Activated CD4-positive, alpha-beta T cell treated with anti-CD3 and anti-CD28 coated beads, Interleukin-2, Interleukin-4, amounts not matched to agents 100 ng/mL and 50 ng/mL, durations not matched to agents 16 hours and 8 hours (primary cell): ENCODE results near the gene ZBTB11.
"Not testable (repeated sequence)": the region's sequence is repeated elsewhere in the genome, so short reads cannot be mapped to it uniquely, and the experiment has no call there.

Experiments
- DNase-seq: peaks from one replicate; pipeline ENCODE4 v3.0.0-alpha.2; 2020; ENCODE audit warnings: low spot score

Gene ZBTB11

DNA sequence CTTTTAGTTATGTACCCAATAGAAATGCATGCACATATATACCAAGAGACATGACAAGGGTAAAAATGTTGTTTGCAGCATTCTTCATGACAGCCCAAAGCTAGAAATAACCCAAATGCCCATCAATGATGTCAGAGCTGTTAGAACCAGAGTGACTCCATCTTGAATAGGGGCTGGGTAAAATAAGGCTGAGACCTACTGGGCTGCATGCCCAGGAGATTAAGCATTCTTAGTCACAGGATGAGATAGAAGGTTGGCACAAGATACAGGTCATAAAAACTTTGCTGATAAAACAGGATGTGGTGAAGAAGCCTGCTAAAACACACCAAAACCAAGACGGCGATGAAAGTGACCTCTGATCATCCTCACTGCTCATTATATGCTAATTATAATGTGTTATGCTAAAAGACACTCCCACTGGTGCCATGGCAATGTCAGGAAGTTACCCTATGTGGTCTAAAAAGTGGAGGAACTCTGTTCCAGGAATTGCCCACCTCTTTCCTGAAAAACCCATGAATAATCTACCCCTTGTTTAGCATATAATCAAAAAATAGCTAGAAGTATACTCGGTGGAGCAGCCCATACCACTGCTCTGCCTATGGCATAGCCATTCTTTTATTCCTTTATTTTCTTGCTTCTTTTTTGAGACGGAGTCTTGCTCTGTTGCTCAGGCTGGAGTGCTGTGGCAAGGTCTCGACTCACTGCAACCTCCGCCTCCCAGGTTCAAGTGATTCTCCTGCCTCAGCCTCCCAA is 32.9 kb downstream of the ZBTB11 start:
- DNase-seq: peak; percentile 68

- no peak for DNase-seq
These were observed 33.7 kb downstream of the ZBTB11 start for GRCh38 chr3:101643009-101643844.

DNA sequence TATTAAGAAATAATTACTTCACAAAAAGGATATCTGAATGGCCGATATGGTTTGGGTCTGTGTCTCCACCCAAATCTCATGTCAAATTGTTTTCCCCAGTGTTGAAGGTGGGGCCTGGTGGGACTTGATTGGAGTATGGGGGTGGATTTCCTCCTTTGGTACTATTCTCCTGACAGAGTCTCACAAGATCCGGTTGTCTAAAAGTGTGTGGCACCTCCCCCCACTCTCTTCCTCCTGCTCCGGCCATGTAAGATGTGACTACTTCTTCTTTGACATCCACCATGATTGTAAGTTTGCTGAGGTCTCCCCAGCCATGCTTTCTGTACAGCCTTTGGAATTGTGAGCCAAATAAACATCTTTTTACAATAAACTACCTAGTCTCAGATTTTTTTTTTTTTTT is 34.5 kb downstream of the ZBTB11 start:
- DNase-seq: no peak

- not testable (repeated sequence) for DNase-seq
These were observed 35.4 kb downstream of the ZBTB11 start for GRCh38 chr3:101641397-101642115.

DNA sequence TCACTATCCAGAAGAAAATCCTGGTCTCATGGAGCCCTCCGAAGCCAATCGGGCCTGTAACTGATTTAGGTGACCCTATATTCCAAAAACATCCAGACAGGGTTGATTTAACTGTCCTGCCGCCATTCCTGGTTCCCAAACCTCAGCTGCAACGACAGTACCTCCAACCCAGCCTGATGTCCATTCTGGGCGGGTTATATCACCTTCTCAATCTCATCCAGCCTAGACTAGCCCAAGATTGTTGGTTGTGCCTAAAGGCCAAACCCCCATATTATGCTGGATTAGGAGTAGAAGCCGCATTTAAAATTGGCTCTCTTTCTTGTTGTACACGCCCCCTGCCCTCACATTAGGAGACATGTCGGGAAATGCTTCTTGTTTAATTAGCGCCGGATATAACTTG is 36.7 kb downstream of the ZBTB11 start:
- DNase-seq: no peak

DNA sequence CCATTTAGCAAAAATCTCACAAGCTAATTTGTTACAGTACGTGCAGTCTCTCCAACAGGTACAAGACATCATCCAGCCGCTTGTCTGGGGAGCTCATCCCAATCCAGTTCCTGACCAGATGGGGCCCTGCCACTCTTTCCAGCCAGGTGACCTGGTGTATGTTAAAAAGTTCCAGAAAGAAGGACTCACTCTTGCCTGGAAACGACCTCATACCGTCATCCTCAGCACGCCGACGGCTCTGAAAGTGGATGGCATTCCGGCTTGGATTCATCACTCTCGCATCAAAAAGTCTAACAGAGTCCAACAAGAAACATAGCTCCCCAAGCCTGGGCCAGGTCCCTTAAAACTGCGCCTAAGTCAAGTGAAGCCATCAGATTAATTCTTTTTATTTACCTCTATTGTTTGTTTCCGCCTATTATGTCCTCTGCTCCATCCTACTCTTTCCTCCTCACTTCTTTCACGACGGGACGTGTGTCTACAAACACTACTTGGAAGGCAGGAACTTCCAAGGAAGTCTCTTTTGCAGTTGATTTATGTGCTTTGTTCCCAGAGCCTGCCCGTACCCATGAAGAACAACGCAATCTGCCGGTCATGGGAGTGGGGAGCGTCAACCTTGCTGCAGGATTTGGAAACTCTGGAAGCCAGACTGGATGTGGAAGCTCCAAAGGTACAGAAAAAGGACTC is 37.5 kb downstream of the ZBTB11 start:
- no peak for DNase-seq

- DNase-seq: no peak
These were observed 38.6 kb downstream of the ZBTB11 start for GRCh38 chr3:101638261-101638745.

DNA sequence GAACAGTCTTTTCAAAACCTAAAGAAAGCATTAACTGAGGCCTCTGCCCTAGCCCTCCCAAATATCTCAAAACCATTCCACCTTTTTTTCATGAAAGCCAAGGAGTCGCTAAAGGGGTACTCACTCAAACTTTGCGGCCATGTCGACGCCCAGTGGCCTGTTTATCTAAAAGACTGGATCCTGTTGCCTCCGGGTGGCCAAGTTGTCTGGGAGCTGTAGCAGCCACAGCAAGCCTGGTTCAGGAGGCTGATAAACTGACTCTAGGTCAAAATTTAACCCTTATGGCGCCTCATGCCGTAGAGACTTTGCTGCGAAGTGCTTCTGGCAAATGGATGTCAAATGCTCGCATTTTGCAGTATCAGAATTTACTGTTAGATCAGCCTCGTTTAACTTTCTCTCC is 39.5 kb downstream of the ZBTB11 start:
- no peak for DNase-seq

DNA sequence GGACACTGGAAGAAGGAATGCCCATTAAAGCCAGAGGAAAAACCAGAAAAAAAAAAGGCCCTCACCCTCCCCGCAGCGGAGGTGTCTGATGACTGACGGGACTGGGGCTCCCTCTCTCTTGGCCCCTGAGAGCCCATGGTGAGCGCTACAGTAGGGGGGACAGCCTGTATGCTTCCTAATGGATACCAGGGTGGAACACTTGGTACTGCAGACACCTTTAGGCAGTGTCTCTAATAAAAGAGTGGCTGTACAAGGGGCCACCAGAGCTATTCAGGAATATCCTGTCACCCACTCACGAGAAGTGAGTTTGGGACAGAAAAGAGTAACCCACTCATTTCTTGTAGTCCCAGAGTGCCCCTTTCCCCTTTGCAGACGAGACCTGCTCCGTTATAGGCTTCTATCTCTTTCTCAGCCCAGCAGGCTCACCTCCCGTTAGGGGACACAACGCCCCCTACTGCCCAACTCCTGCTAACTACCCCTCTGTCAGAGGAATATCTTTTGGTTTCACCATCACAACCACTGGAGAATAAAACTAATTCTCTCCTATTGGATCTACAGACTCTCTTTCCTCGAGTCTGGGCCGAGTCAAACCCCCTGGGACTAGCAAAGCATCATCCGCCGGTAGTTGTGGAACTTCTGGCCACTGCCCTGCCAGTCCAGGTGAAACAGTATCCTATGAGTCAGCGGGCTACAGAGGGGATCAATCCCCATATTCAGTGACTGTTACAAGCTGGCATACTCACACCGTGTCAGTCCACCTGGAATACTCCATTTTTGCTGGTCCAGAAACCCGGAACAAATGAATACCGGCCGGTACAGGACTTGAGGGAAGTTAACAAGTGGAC is 40.8 kb downstream of the ZBTB11 start:
- DNase-seq: peak; percentile 73

GRCh38 chr3:101635345-101635744 is 41.6 kb downstream of the ZBTB11 start:
- no peak for DNase-seq

DNA sequence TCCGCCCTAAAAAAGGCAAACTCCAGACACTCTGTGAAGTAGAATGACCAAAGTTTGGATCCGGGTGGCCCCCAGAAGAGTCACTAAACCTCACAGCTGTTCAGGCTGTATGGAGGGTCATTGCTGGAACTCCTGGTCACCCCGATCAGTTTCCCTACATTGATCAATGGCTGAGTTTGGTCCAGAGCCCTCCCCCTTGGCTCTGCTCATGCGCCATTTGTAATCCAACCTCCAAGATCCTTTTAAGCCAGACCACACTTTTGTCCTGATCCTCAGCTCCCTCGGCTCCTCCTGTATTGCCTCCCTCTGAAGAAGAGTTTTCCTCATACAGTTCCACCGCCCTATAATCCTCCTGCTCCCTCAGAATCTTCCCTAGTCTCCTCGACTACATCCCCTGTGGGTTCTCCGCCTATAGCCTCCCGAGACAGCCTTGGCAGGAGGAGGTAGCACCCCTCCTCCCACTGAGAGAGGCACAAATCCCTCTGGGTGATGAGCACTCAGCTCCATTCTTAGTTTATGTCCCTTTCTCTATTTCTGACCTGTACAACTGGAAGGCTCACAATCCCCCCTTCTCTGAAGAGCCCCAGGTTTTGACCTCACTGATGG is 42.2 kb downstream of the ZBTB11 start:
- no peak for DNase-seq

DNA sequence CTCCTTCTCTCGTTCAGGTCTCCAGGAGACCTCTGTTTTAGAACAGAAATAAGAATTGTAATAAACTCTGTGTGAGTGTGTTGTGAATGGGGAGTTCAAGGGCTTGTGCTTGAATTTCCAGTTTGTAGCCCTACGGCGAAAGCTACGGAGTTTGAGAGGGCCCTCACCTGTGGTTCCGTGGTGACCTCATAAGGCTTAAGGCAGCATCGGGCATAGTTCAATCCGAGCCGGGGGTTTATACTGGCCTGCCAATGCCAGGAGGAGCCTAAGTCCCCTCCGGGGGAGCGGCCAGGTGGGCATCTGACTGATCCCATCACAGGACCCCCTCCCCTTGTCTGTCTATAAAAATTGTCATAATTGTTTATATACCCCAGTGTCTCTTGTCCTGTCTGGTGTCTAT is 43.7 kb downstream of the ZBTB11 start:
- no peak for DNase-seq

- no peak for DNase-seq
These were observed 44.3 kb downstream of the ZBTB11 start for GRCh38 chr3:101632586-101632985.

DNA sequence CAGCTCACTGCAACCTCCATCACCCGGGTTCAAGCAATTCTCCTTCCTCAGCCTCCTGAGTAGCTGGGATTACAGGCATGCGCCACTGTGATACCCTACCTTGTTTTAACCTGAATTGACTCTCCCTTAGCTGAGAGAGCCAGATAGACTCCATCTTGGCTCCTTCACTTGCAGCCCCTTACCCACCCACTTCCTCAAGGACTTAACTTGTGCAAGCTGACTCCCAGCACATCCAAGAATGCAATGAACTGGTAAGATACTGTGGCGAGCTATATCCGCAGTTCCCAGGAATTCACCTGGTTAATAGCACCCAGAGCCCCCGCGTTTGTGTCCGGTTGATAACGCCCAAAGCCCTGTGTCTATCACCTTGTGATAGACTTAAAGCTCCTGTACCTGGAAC is 45.0 kb downstream of the ZBTB11 start:
- DNase-seq: not testable (repeated sequence)

GRCh38 chr3:101631098-101631796 is 45.7 kb downstream of the ZBTB11 start:
- no peak for DNase-seq

DNA sequence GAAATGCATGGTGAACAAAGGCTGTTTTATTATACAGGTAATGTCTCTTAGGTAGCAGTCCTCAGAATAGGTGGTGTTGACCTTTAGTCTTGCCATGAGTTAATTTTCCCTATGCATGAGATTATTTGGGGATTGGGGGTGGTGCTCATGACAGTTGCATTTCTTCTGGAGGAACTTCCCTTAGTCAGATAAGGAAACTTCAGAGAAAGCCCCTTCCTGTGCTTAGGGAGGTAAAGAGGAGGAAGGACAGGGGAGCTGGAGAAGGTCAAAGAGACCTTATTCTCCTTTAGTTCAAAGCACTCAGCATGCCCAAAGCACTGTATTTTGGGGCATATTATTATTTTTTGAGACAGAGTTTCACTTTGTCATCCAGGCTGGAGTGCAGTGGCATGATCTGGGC is 47.7 kb downstream of the ZBTB11 start:
- no peak for DNase-seq

- DNase-seq: no peak
These were observed 51.1 kb downstream of the ZBTB11 start for GRCh38 chr3:101625879-101626278.

GRCh38 chr3:101624857-101625256 is 52.1 kb downstream of the ZBTB11 start:
- DNase-seq: no peak

DNA sequence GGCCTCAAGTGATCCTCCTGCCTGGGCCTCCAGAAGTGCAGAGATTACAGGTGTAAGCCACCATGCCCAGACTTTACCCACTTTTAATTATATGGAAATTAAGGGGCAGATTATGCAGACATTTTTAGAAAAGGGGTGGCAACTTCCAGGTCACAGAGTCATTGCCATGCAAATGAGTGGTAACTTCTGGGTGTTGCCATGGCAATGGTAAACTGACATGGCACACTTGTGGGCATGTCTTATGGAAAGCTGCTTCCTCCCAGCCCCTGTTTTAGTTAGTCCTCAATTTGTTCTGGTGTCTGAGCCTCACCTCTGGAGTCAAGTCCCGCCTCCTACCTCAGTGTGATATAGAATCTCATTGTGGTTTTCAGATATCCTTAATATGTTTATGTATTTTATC is 53.3 kb downstream of the ZBTB11 start:
- DNase-seq: no peak

DNA sequence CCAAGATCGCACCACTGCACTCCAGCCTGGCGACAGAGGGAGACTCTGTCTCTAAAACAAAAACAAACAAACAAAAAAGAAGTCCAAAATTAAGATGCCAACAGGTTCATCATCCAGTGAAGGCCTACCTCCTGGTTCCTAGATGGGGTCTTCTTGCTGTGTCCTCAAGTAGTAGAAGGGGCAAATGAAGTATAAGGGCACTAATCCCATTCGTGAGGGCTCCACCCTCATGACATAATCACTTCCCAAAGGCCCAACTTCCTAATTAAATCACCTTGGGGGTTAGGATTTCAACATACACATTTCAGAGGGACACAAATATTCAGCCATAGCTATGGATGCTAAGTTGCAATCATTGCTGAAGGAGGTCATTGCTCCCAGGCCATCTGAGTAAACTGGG is 57.2 kb downstream of the ZBTB11 start:
- no peak for DNase-seq
